HCT116 (cell line): ENCODE results near the gene SORCS2. TPM values are rescaled to one million over a fixed set of nuclear protein-coding genes. Genes with fewer than 3 reads are reported as not detected.

Source experiments
- ATAC-seq: fragments of 200-7000 bp; cut with Tn5 transposase; 2 replicates; pipeline ENCODE4 v1.9.1; 2020; ENCODE audit warnings: mild to moderate bottlenecking, moderate library complexity
- BruUV-seq: library from RNA; stranded (reverse); fragments of 400-500 nt; replicated peaks from 2 replicates; lab custom pipeline; 2021; lab: Mats Ljungman, UMichigan
- CTCF ChIA-PET: fragments of 300-600 bp; sonication (Branson Sonifier 250); formaldehyde crosslinking; loops from one replicate; lab custom pipeline; 2021; ENCODE audit warnings: antibody characterized with exemption; lab: Charles Lee
- POLR2A ChIA-PET: fragments of 300-600, 350-600 bp; sonication (Branson Sonifier 250); formaldehyde crosslinking; loops from one replicate; lab custom pipeline; 2021; ENCODE audit warnings: antibody characterized with exemption; lab: Charles Lee
- RAD21 ChIA-PET, 2 experiments: fragments of 300-600 bp; sonication (Branson Sonifier 250); formaldehyde crosslinking; loops; one replicate each; lab custom pipeline; 2023; ENCODE audit warnings: low total read pairs in 2 of 2; ENCODE audit not compliant: uncharacterized antibody in 2 of 2, unreplicated experiment in 2 of 2, low non-redundant PET in 1 of 2; lab: Charles Lee
- DNase-seq: peaks from one replicate; pipeline ENCODE4 v3.0.0-alpha.2; 2010; ENCODE audit warnings: low read depth, low spot score
- H2AFZ ChIP-seq: fragments of 200-600 bp; shearing (Covaris generic), sonication (generic); 2 replicates; pipeline ENCODE4 v1.6.1; 2017; ENCODE audit warnings: low read depth, mixed run types, mixed read lengths, antibody characterized with exemption, low read length; ENCODE audit not compliant: poor library complexity, severe bottlenecking
- H3K27ac ChIP-seq: 2 replicates; pipeline ENCODE4 v1.5.1; 2012; ENCODE audit warnings: low read depth, low read length
- H3K27me3 ChIP-seq: fragments of 200-600 bp; sonication (generic); 2 replicates; pipeline ENCODE4 v1.6.1; 2016; ENCODE audit warnings: mixed run types, low read length, mixed read lengths; ENCODE audit not compliant: insufficient read depth
- H3K36me3 ChIP-seq, 2 experiments: fragments of 200-500 bp in 1 of 2; fragments of 200-600 bp in 1 of 2; sonication (Bioruptor generic) in 1 of 2; sonication (generic) in 1 of 2; 2 replicates each; pipeline versions ENCODE4 v1.5.1 to v1.6.1; 2014 to 2016; ENCODE audit warnings: low read length in 2 of 2, inconsistent platforms in 1 of 2, mixed read lengths in 1 of 2, mixed run types in 1 of 2; ENCODE audit not compliant: insufficient read depth in 2 of 2, control insufficient read depth in 1 of 2
- H3K4me1 ChIP-seq, 2 experiments: fragments of 200-600 bp in 1 of 2; sonication (generic) in 1 of 2; 2 replicates each; pipeline versions ENCODE4 v1.5.1 to v1.6.1; 2012 to 2017; ENCODE audit warnings: low read length in 2 of 2, inconsistent platforms in 1 of 2, mild to moderate bottlenecking in 1 of 2, mixed read lengths in 1 of 2, mixed run types in 1 of 2, moderate library complexity in 1 of 2; ENCODE audit not compliant: insufficient read depth in 2 of 2, control insufficient read depth in 1 of 2
- H3K4me2 ChIP-seq: fragments of 200-600 bp; sonication (generic); 2 replicates; pipeline ENCODE4 v1.6.1; 2017; ENCODE audit warnings: mixed run types, low read length, mixed read lengths
- H3K4me3 ChIP-seq, 2 experiments: fragments of 200-600 bp in 1 of 2; sonication (generic) in 1 of 2; replicated peaks in 1 of 2; 2 replicates each; pipeline ENCODE4 v1.5.1; 2011 to 2016; ENCODE audit warnings: low read length in 2 of 2, control low read depth in 1 of 2, low read depth in 1 of 2, mild to moderate bottlenecking in 1 of 2, mixed read lengths in 1 of 2, mixed run types in 1 of 2
- H3K79me2 ChIP-seq: fragments of 200-600 bp; sonication (generic); 2 replicates; pipeline ENCODE4 v1.6.1; 2017; ENCODE audit warnings: mild to moderate bottlenecking, mixed run types, low read length, moderate library complexity, mixed read lengths; ENCODE audit not compliant: insufficient read depth
- H3K9ac ChIP-seq: fragments of 200-600 bp; sonication (generic); 2 replicates; pipeline ENCODE4 v1.6.1; 2016; ENCODE audit warnings: low read length, mixed read lengths
- H3K9me2 ChIP-seq: fragments of 200-600 bp; sonication (generic), shearing (Covaris generic); 2 replicates; pipeline ENCODE4 v1.6.1; 2017; ENCODE audit warnings: mixed run types, mild to moderate bottlenecking, moderate library complexity; ENCODE audit not compliant: insufficient read depth
- H3K9me3 ChIP-seq, 2 experiments: fragments of 200-500 bp in 1 of 2; fragments of 200-600 bp in 1 of 2; sonication (Bioruptor generic) in 1 of 2; sonication (generic) in 1 of 2; 2 replicates each; pipeline ENCODE4 v1.6.1; 2014 to 2017; ENCODE audit warnings: low read length in 2 of 2, mixed read lengths in 2 of 2, inconsistent platforms in 1 of 2, low read depth in 1 of 2, mild to moderate bottlenecking in 1 of 2, mixed run types in 1 of 2, moderate library complexity in 1 of 2; ENCODE audit not compliant: control insufficient read depth in 1 of 2, insufficient read depth in 1 of 2
- H4K20me1 ChIP-seq: fragments of 200-600 bp; sonication (generic), shearing (Covaris generic); 2 replicates; pipeline ENCODE4 v1.6.1; 2017; ENCODE audit warnings: mixed run types, mild to moderate bottlenecking, moderate library complexity; ENCODE audit not compliant: insufficient read depth
- CBX3 ChIP-seq: IDR thresholded peaks from 2 replicates; pipeline ENCODE4 v1.6.1; 2012; ENCODE audit warnings: low read depth
- CEBPB ChIP-seq: IDR thresholded peaks from 2 replicates; pipeline ENCODE4 v1.6.1; 2012; ENCODE audit warnings: low read depth
- EGR1 ChIP-seq: IDR thresholded peaks from 2 replicates; pipeline ENCODE4 v1.6.1; 2012; ENCODE audit warnings: low read depth
- ELF1 ChIP-seq: IDR thresholded peaks from 2 replicates; pipeline ENCODE4 v1.6.1; 2012; ENCODE audit warnings: low read depth, borderline replicate concordance
- JUND ChIP-seq: IDR thresholded peaks from 2 replicates; pipeline ENCODE4 v1.6.1; 2012
- POLR2A ChIP-seq: IDR thresholded peaks from 2 replicates; pipeline ENCODE4 v1.7.0; 2011; ENCODE audit warnings: borderline replicate concordance; ENCODE audit not compliant: insufficient read depth, insufficient read length; ENCODE audit errors: extremely low read depth
- SIN3A ChIP-seq: IDR thresholded peaks from 2 replicates; pipeline ENCODE4 v1.6.1; 2012; ENCODE audit warnings: low read depth
- SP1 ChIP-seq: IDR thresholded peaks from 2 replicates; pipeline ENCODE4 v1.6.1; 2012; ENCODE audit warnings: low read depth
- SRF ChIP-seq: IDR thresholded peaks from 2 replicates; pipeline ENCODE4 v1.6.1; 2012; ENCODE audit warnings: low read depth
- TCF7L2 ChIP-seq: IDR thresholded peaks from 2 replicates; pipeline ENCODE4 v1.7.0; 2011; ENCODE audit warnings: borderline replicate concordance, inconsistent platforms; ENCODE audit not compliant: insufficient read depth, insufficient read length; ENCODE audit errors: extremely low read depth
- YY1 ChIP-seq: IDR thresholded peaks from 2 replicates; pipeline ENCODE4 v1.6.1; 2011; ENCODE audit warnings: low read length, low read depth, moderate library complexity, mild to moderate bottlenecking; ENCODE audit not compliant: insufficient replicate concordance; ENCODE audit errors: extremely low read depth
- ZNF274 ChIP-seq: fragments of 200-500 bp; sonication (Bioruptor generic); IDR thresholded peaks from 2 replicates; pipeline ENCODE4 v1.6.1; 2014; ENCODE audit warnings: mild to moderate bottlenecking, low read depth, low read length, inconsistent platforms
- intact Hi-C: fragments of 100-400 bp; cut with micrococcal nuclease; formaldehyde crosslinking; loops from 2 replicates; pipeline ENCODE4 v1.10.0; 2022
- total RNA-seq: library from RNA; stranded (reverse); gene quantifications from one replicate; pipeline ENCODE4 v1.2.1, GENCODE V29; 2021; ENCODE audit not compliant: unreplicated experiment
- TF ChIP-seq, protein P1 (sequence below): IDR thresholded peaks from 2 replicates; pipeline ENCODE4 v1.6.1; 2012
- TF ChIP-seq, protein P2 (sequence below): IDR thresholded peaks from 2 replicates; pipeline ENCODE4 v1.6.1; 2012; ENCODE audit warnings: low read depth
- TF ChIP-seq, protein P3 (sequence below): IDR thresholded peaks from 2 replicates; pipeline ENCODE4 v1.6.1; 2012
- TF ChIP-seq, protein P4 (sequence below): IDR thresholded peaks from 2 replicates; pipeline ENCODE4 v1.6.1; 2011; ENCODE audit warnings: mild to moderate bottlenecking, low read length, moderate library complexity; ENCODE audit not compliant: insufficient replicate concordance; ENCODE audit errors: extremely low read depth
- TF ChIP-seq, protein P5 (sequence below), 3 experiments: fragments of 200-600 bp in 1 of 3; sonication (generic) in 1 of 3; IDR thresholded peaks in 2 of 3; conservative IDR thresholded peaks in 1 of 3; 2 replicates each; pipeline ENCODE4 v1.5.1; 2012 to 2017; ENCODE audit warnings: low read depth in 2 of 3, low read length in 2 of 3, antibody characterized with exemption in 1 of 3, borderline replicate concordance in 1 of 3, control low read depth in 1 of 3, mild to moderate bottlenecking in 1 of 3, mixed read lengths in 1 of 3, mixed run types in 1 of 3, moderate library complexity in 1 of 3; ENCODE audit not compliant: insufficient read depth in 1 of 3

SORCS2 gene
- total RNA-seq, 1 experiment from 2014 or later, result 0.37 TPM

DNA sequence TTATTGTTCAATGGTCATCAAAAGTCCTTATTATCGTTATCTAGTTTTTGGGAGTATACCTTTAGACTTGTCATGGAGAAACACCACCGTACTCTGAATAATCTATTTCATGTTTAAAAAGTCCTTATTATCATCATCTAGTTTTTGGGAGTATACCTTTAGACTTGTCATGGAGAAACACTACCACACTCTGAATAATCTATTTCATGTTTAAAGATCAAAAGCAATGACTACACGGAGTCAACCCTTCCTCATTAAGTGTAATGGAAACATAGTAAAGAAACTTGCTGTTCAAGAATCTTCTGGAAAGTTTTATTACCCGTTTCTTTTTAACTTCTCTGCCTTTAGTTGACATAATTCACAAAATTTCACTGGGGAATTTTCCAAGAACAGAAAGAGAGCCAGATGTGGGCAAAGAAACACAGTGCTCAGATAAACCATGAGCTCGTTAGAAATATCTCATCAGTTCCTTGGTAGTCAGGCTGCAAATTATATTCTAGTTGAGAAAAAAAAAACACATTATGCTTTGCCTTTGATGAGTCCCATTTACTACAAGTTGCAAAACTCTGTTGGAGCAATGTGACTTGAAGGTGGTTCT is 588.5 kb downstream of the SORCS2 start:
- DNase-seq, result no peak
- RAD21 ChIA-PET, result no interaction called here
- no peaks in the 10 kb centered on the region for H3K79me2 ChIP-seq
- peaks cover 2 to 5% of the 10 kb centered on the region in 2 experiments; a peak in 2 of 4 replicates for H3K36me3 ChIP-seq
- TF ChIP-seq YY1 (no peak), ZNF274 (no peak), SP1 (no peak), TCF7L2 (no peak), JUND (no peak), ELF1 (no peak), EGR1 (no peak), SRF (no peak), SIN3A (no peak), CEBPB (no peak), POLR2A (no peak), CBX3 (no peak)
- TF ChIP-seq, protein P1, sequence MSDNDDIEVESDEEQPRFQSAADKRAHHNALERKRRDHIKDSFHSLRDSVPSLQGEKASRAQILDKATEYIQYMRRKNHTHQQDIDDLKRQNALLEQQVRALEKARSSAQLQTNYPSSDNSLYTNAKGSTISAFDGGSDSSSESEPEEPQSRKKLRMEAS, result no peak
- TF ChIP-seq, protein P2, sequence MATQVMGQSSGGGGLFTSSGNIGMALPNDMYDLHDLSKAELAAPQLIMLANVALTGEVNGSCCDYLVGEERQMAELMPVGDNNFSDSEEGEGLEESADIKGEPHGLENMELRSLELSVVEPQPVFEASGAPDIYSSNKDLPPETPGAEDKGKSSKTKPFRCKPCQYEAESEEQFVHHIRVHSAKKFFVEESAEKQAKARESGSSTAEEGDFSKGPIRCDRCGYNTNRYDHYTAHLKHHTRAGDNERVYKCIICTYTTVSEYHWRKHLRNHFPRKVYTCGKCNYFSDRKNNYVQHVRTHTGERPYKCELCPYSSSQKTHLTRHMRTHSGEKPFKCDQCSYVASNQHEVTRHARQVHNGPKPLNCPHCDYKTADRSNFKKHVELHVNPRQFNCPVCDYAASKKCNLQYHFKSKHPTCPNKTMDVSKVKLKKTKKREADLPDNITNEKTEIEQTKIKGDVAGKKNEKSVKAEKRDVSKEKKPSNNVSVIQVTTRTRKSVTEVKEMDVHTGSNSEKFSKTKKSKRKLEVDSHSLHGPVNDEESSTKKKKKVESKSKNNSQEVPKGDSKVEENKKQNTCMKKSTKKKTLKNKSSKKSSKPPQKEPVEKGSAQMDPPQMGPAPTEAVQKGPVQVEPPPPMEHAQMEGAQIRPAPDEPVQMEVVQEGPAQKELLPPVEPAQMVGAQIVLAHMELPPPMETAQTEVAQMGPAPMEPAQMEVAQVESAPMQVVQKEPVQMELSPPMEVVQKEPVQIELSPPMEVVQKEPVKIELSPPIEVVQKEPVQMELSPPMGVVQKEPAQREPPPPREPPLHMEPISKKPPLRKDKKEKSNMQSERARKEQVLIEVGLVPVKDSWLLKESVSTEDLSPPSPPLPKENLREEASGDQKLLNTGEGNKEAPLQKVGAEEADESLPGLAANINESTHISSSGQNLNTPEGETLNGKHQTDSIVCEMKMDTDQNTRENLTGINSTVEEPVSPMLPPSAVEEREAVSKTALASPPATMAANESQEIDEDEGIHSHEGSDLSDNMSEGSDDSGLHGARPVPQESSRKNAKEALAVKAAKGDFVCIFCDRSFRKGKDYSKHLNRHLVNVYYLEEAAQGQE, result no peak
- TF ChIP-seq, protein P3, sequence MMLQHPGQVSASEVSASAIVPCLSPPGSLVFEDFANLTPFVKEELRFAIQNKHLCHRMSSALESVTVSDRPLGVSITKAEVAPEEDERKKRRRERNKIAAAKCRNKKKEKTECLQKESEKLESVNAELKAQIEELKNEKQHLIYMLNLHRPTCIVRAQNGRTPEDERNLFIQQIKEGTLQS, result no peak
- TF ChIP-seq, protein P4, sequence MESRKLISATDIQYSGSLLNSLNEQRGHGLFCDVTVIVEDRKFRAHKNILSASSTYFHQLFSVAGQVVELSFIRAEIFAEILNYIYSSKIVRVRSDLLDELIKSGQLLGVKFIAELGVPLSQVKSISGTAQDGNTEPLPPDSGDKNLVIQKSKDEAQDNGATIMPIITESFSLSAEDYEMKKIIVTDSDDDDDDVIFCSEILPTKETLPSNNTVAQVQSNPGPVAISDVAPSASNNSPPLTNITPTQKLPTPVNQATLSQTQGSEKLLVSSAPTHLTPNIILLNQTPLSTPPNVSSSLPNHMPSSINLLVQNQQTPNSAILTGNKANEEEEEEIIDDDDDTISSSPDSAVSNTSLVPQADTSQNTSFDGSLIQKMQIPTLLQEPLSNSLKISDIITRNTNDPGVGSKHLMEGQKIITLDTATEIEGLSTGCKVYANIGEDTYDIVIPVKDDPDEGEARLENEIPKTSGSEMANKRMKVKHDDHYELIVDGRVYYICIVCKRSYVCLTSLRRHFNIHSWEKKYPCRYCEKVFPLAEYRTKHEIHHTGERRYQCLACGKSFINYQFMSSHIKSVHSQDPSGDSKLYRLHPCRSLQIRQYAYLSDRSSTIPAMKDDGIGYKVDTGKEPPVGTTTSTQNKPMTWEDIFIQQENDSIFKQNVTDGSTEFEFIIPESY, result no peak
- TF ChIP-seq, protein P5, sequence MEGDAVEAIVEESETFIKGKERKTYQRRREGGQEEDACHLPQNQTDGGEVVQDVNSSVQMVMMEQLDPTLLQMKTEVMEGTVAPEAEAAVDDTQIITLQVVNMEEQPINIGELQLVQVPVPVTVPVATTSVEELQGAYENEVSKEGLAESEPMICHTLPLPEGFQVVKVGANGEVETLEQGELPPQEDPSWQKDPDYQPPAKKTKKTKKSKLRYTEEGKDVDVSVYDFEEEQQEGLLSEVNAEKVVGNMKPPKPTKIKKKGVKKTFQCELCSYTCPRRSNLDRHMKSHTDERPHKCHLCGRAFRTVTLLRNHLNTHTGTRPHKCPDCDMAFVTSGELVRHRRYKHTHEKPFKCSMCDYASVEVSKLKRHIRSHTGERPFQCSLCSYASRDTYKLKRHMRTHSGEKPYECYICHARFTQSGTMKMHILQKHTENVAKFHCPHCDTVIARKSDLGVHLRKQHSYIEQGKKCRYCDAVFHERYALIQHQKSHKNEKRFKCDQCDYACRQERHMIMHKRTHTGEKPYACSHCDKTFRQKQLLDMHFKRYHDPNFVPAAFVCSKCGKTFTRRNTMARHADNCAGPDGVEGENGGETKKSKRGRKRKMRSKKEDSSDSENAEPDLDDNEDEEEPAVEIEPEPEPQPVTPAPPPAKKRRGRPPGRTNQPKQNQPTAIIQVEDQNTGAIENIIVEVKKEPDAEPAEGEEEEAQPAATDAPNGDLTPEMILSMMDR (IDR thresholded peaks at IDR 0.05 in 2 of 3, conservative IDR thresholded peaks at IDR 0.05 in 1 of 3; ENCODE audit: borderline replicate concordance in 1 of 3, insufficient read depth in 1 of 3, low read depth in 2 of 3, low read length in 2 of 3), result no peak
- TF ChIP-seq, all 23 proteins: peak for 0
- Histone ChIP-seq H3K9me2 (no peaks in the 10 kb centered on the region), H4K20me1 (no peaks in the 10 kb centered on the region), H3K27ac (no peak overlapping the region), H3K4me1 (no peaks in the 10 kb centered on the region), H3K4me2 (no peak overlapping the region), H3K9me3 (no peaks in the 10 kb centered on the region), H3K9ac (no peak overlapping the region), H3K27me3 (no peaks in the 10 kb centered on the region), H2AFZ (no peak overlapping the region), H3K4me3 (no peak overlapping the region)
- intact Hi-C loops, result no loop called here
- no peak for ATAC-seq
- no TSS peak for BruUV-seq
- CTCF ChIA-PET, result no interaction called here
- POLR2A ChIA-PET, result no interaction called here
